22Rv1 (cell line): ENCODE results near the gene MTCL1.

Experiments
- H3K27ac ChIP-seq: fragments of 450-650 bp; 2 replicates; pipeline ENCODE4 v1.5.1; 2017
- CTCF ChIP-seq: fragments of 450-650 bp; IDR thresholded peaks from 2 replicates; pipeline ENCODE4 v1.5.1; 2017; ENCODE audit warnings: mild to moderate bottlenecking
- ZFX ChIP-seq: fragments of 450-650 bp; IDR thresholded peaks from 2 replicates; pipeline ENCODE4 v1.6.1; 2017; ENCODE audit warnings: antibody characterized with exemption, borderline replicate concordance

The MTCL1 gene

DNA sequence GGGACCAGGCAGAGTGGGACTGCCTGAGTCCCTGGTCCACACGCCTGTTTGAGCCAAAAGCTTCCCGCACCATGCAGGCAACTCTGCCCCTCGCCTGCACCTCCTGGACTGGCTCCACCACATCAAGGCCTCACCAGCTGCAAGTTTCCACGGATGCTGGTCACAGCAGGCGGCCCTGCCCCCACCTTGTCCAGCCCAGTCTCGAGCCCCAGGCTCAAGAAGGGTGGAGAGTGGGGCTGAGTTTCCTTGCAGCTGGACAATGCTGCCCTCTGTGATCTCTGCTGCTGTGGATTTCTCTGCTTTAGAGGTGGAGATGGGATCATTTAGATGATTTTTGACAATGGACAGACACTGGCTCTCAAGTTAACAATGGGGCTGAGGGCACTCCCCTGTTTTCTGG is 74.9 kb downstream of the MTCL1 start:
- H3K27ac ChIP-seq: no peak overlapping the region
- no peak for TF ChIP-seq CTCF
- no peak for TF ChIP-seq ZFX

DNA sequence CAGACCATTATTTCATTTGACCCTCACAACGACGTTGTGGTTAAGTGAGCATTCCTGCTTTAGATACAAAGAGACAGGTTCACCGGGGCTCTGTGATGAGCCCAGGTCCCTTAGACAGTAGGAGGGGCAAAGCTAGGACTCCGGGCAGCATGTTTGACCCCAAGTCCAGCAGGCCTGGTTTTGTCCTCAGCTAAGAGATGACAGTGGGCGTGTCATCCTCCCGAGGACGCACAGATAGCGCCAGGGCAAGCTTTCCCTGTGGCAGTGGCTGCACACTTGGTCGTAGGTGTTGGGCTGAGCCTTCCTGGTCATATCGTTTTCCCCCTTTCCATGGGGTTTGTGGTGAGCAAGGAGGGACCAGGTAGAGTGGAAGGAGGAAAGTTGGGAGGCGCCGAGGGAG is 76.3 kb downstream of the MTCL1 start:
- no peak for TF ChIP-seq ZFX
- no peak for TF ChIP-seq CTCF
- no peak overlapping the region for H3K27ac ChIP-seq

GRCh38 chr18:8783335-8783993 is 78.1 kb downstream of the MTCL1 start:
- no peak overlapping the region for H3K27ac ChIP-seq
- TF ChIP-seq CTCF (no peak), ZFX (no peak)

- no peak overlapping the region for H3K27ac ChIP-seq
- TF ChIP-seq CTCF: no peak
- TF ChIP-seq ZFX: no peak
Observed at GRCh38 chr18:8783994-8784530, 78.7 kb downstream of the MTCL1 start.

DNA sequence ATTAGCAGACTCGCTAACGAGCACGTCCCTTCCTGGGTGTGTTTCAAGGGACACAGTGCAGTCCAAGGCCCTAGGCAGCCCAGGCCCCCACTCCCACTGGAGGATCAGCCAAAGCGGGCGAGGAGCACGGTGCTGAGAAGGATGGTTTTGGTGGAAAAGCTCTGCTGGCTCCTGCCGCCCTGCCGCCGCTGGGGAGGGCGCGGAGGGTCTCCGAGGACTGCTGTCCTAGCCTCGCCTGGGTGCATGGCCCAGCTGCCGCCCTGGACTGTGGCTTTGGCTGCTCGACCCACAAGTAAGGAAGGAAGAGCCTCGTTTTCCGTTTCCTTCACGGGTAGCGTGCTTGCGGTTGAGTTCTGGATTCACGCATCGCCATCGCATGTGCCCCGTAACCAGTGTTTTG is 79.9 kb downstream of the MTCL1 start:
- no peak overlapping the region for H3K27ac ChIP-seq
- TF ChIP-seq CTCF: no peak
- TF ChIP-seq ZFX: no peak

DNA sequence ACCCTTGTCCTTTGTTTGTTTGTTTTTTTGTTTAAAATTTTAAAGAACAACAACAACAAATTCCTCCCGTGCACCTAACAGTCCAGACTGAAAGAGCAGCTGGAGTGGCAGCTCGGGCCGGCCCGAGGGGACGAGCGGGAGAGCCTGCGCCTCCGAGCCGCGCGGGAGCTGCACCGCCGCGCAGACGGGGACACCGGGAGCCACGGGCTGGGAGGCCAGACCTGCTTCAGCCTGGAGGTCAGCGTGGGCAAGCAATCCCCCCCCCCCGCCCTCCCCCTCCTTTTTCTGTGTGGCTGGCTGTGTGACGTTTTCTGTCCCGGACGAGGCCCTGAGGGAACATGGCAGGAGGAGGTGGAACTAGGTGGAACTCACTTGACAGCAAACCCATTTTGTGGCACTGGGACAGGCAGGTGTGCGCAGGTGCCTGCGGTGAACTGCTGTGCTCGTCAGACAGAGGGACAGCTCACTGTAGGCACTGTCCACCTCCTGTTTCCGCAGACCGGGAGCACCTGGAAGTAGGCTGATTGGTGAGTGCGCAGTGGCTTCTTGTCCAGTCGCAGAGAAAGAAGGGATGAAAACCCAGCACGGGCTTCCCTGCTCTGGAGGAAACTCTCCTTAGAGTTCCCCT is 80.6 kb downstream of the MTCL1 start:
- H3K27ac ChIP-seq: no peak overlapping the region
- no peak for TF ChIP-seq CTCF
- no peak for TF ChIP-seq ZFX
